ENCODE measurements around the gene CHSY1. TPM values are rescaled to one million over a fixed set of nuclear protein-coding genes. Genes with fewer than 3 reads are reported as not detected.

The CHSY1 gene
- total and polyA plus RNA-seq, 10 of the 15 experiments (the other 5 are each of a cell fraction or from before 2014, with no cell fraction given): 1.4 to 31.2 (median 10.5) TPM

- no peaks in the 10 kb centered on the region for H3K27me3 ChIP-seq (replicated peaks in 1 of 2; ENCODE audit: control insufficient read depth in 2 of 2, insufficient read depth in 2 of 2, low read length in 1 of 2)
- H2AFZ ChIP-seq (ENCODE audit: control insufficient read depth, low read depth, low read length): no peak overlapping the region
- H3K9ac ChIP-seq (ENCODE audit: control insufficient read depth, insufficient read depth, low read length): no peak overlapping the region
- SMC1A ChIA-PET (ENCODE audit: uncharacterized antibody, unreplicated experiment): interaction anchor here (0.7 to 1.4 kb wide), 5 partner anchors 12 to 100 kb away, joined by 3 to 5 read pairs (median 4); no protein-coding TSS in a partner anchor
- no peak overlapping the region for H3K4me3 ChIP-seq
- no TSS peak for BruUV-seq (replicated peaks)
- no peak overlapping the region for H3K27ac ChIP-seq (ENCODE audit: control insufficient read depth, insufficient read depth)
- H3K36me3 ChIP-seq (ENCODE audit: control insufficient read depth in 2 of 2, insufficient read depth in 2 of 2, low read length in 1 of 2): no peaks in the 10 kb centered on the region
- in situ Hi-C loops (cut with MboI) (no loop called here), intact Hi-C loops (cut with micrococcal nuclease; ENCODE audit: unreplicated experiment) (no loop called here)
- H3K79me2 ChIP-seq (ENCODE audit: control insufficient read depth, insufficient read depth, low read length): no peaks in the 10 kb centered on the region
- CTCF ChIA-PET: interaction anchor here (0.6 to 1.4 kb wide), 5 partner anchors 13 to 90 kb away, joined by 3 to 4 read pairs (median 3); no protein-coding TSS in a partner anchor
- POLR2A ChIA-PET: no interaction called here
- DNase-seq (ENCODE audit: low read depth, low spot score) (no peak), FAIRE-seq (no peak), ATAC-seq (peak; percentile 37)
- H3K4me1 ChIP-seq (ENCODE audit: control insufficient read depth, insufficient read depth, low read length): peaks cover 36% of the 10 kb centered on the region
- no peaks in the 10 kb centered on the region for H4K20me1 ChIP-seq (ENCODE audit: control insufficient read depth, insufficient read depth)
- H3K9me3 ChIP-seq (replicated peaks; ENCODE audit: control insufficient read depth, insufficient read depth, low read length): no peaks in the 10 kb centered on the region
- TF ChIP-seq ZSCAN29 (IDR thresholded peaks at IDR 0.05) (no peak), RELA (IDR thresholded peaks at IDR 0.05; ENCODE audit: borderline replicate concordance, partially characterized antibody) (no peak), IRF5 (IDR thresholded peaks at IDR 0.05; ENCODE audit: borderline replicate concordance) (no peak), MXI1 (IDR thresholded peaks at IDR 0.05; ENCODE audit: low read depth, low read length) (no peak), BMI1 (IDR thresholded peaks at IDR 0.05; ENCODE audit: borderline replicate concordance) (no peak), RUNX3 (IDR thresholded peaks at IDR 0.05; ENCODE audit: low read length) (no peak), RAD21 (IDR thresholded peaks at IDR 0.05; ENCODE audit: insufficient read depth, low read depth, low read length) (0 out of 2 replicates have a peak, but pooled peaks have one; percentile 6), RB1 (IDR thresholded peaks at IDR 0.05; ENCODE audit: borderline replicate concordance) (no peak), CTCF (IDR thresholded peaks at IDR 0.05 in 2 of 3, conservative IDR thresholded peaks at IDR 0.05 in 1 of 3; ENCODE audit: control insufficient read depth in 2 of 3, extremely low read depth in 1 of 3, insufficient read depth in 1 of 3, low read depth in 3 of 3, low read length in 3 of 3) (peak; percentile 15 to 66 (median 51)), SMC3 (IDR thresholded peaks at IDR 0.05; ENCODE audit: borderline replicate concordance, low read length) (peak; percentile 17; the same call in 1 of the 2 replicates), HDGF (IDR thresholded peaks at IDR 0.05) (no peak), ZNF592 (IDR thresholded peaks at IDR 0.05) (no peak), NR2C2 (IDR thresholded peaks at IDR 0.05; ENCODE audit: borderline replicate concordance, control insufficient read depth, insufficient read length, low read depth) (no peak), MTA2 (IDR thresholded peaks at IDR 0.05; ENCODE audit: low read depth) (no peak), CHD1 (IDR thresholded peaks at IDR 0.05; ENCODE audit: low read depth, low read length) (no peak)
- 71% methylated on average over 10 of the region's 10 CpGs for WGBS (ENCODE audit: insufficient coverage, insufficient replicate concordance, low lambda C conversion rate, missing lambda C conversion rate)
- no peak overlapping the region for H3K4me2 ChIP-seq (ENCODE audit: control insufficient read depth, insufficient read depth)
- RAD21 ChIA-PET (ENCODE audit: unreplicated experiment): interaction anchor here (0.8 to 1.2 kb wide), 2 partner anchors 12 to 58 kb away, joined by 3 read pairs; no protein-coding TSS in a partner anchor
These were observed 98.9 kb downstream of the CHSY1 start for GRCh38 chr15:101152914-101153313.

Data from GM12878 (cell line).